Stomach smooth muscle (tissue), 2 donors: ENCODE results near the gene STON2.

Source experiments
- H3K27ac ChIP-seq: one replicate; pipeline ENCODE4 v1.7.0; 2013; ENCODE audit warnings: mild to moderate bottlenecking, low read length, inconsistent platforms
- H3K27me3 ChIP-seq, 2 donors: one replicate each; pipeline ENCODE4 v1.7.0; 2013; ENCODE audit warnings: low read length in 2 of 2; ENCODE audit not compliant: insufficient read depth in 2 of 2, control insufficient read depth in 1 of 2
- H3K36me3 ChIP-seq, 2 donors: one replicate each; pipeline ENCODE4 v1.7.0; 2013; ENCODE audit warnings: low read length in 2 of 2; ENCODE audit not compliant: control insufficient read depth in 2 of 2, insufficient read depth in 2 of 2
- H3K4me1 ChIP-seq: one replicate; pipeline ENCODE4 v1.7.0; 2013; ENCODE audit warnings: low read length; ENCODE audit not compliant: control insufficient read depth, insufficient read depth
- H3K4me3 ChIP-seq, 2 donors: one replicate each; pipeline ENCODE4 v1.7.0; 2013; ENCODE audit warnings: low read length in 2 of 2
- H3K9ac ChIP-seq, 2 donors: one replicate each; pipeline ENCODE4 v1.7.0; 2013; ENCODE audit warnings: low read length in 2 of 2, mild to moderate bottlenecking in 1 of 2
- H3K9me3 ChIP-seq, 2 donors: one replicate each; pipeline ENCODE4 v1.7.0; 2013; ENCODE audit warnings: low read length in 2 of 2; ENCODE audit not compliant: control insufficient read depth in 2 of 2
- donor health status: healthy.
- donor health status: Pancreatic carcinoma.

Gene STON2

GRCh38 chr14:81314443-81315175 is 85.5 kb downstream of the STON2 start:
- Histone ChIP-seq H3K27ac (no peak overlapping the region), H3K27me3 (no peaks in the 10 kb centered on the region), H3K9ac (no peak overlapping the region), H3K9me3 (no peaks in the 10 kb centered on the region), H3K4me3 (no peak overlapping the region), H3K36me3 (no peaks in the 10 kb centered on the region), H3K4me1 (no peaks in the 10 kb centered on the region)

DNA sequence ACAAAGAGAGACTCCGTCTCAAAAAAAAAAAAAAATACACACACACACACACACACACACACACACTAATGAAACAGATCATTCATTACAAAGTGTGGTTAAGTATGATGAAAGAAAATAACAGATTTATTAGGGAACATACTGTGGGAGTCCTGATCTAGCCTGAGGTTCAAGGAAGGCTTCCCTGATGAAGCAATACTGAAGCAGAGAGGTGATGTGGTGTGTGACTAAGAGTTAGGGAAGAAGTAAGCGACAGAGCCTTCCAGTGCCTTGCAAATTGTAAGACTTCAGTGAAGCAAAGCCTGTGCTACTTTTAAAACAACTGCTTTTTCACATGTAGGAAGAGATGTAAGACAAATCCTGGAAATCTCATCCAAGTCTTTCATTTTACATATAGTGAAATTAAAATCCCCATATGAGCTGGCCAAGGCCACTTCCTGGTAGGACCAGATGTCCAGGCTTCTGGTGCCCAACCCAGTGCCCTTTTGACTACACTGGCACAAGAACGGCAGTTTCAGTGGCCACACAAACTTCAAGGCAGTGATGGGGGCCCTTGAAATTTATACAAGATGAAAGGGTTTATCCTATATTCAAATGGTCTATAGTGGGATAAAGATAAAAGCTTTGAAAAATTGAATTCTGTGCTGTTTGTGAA is 86.2 kb downstream of the STON2 start:
- no peaks in the 10 kb centered on the region for H3K4me1 ChIP-seq
- no peak overlapping the region for H3K4me3 ChIP-seq
- H3K9ac ChIP-seq: no peak overlapping the region
- no peak overlapping the region for H3K27ac ChIP-seq
- no peaks in the 10 kb centered on the region for H3K36me3 ChIP-seq
- H3K27me3 ChIP-seq: no peaks in the 10 kb centered on the region
- H3K9me3 ChIP-seq: no peaks in the 10 kb centered on the region

GRCh38 chr14:81313200-81313599 is 86.9 kb downstream of the STON2 start:
- Histone ChIP-seq H3K27me3 (no peaks in the 10 kb centered on the region), H3K4me3 (no peak overlapping the region), H3K9ac (no peak overlapping the region), H3K36me3 (no peaks in the 10 kb centered on the region), H3K27ac (no peak overlapping the region), H3K4me1 (no peaks in the 10 kb centered on the region), H3K9me3 (no peaks in the 10 kb centered on the region)

- no peak overlapping the region for H3K27ac ChIP-seq
- no peak overlapping the region for H3K9ac ChIP-seq
- no peaks in the 10 kb centered on the region for H3K9me3 ChIP-seq
- H3K27me3 ChIP-seq: no peaks in the 10 kb centered on the region
- H3K36me3 ChIP-seq: no peaks in the 10 kb centered on the region
- H3K4me1 ChIP-seq: no peaks in the 10 kb centered on the region
- no peak overlapping the region for H3K4me3 ChIP-seq
Observed at GRCh38 chr14:81312289-81312876, 87.7 kb downstream of the STON2 start.

DNA sequence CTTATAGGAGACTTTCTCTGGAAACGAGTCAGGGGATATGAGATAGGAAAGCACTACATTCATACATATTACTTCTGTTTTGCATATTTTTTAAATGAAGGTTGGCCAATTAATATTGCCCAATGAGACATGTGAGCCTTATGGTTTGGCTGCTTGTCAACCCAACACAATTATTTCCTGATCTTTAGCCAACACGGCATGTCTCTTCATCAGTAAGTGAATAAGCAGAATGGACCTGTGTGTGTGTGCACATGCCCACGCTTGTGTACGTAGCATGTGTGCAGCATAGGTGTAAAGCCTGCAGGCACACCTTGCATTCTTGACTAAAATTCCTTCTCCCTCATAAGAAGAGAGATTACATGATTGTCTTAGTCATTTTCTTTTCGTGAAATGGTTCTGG is 88.3 kb downstream of the STON2 start:
- Histone ChIP-seq H3K9me3 (no peaks in the 10 kb centered on the region), H3K4me3 (no peak overlapping the region), H3K27me3 (no peaks in the 10 kb centered on the region), H3K36me3 (no peaks in the 10 kb centered on the region), H3K27ac (no peak overlapping the region), H3K9ac (no peak overlapping the region), H3K4me1 (no peaks in the 10 kb centered on the region)

DNA sequence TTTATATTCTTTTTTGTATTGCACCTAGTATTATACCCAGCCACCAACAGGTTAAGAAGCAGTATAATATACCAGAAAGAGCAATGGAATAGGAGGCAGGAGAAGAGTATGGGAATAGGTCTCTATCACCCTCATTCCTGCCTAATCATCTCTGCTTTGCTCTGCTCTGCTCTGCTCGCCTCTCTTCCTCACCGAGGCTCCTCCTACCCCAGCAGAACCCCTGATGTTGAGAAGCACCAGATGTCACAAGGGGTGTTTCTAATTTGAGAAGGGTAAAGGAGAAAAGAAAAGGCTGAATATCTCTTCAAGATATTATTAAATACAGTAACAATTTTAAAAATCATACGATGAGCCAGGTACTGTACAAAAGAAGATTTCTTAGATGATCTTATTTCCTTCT is 89.0 kb downstream of the STON2 start:
- Histone ChIP-seq H3K9ac (no peak overlapping the region), H3K27me3 (no peaks in the 10 kb centered on the region), H3K9me3 (no peaks in the 10 kb centered on the region), H3K4me3 (no peak overlapping the region), H3K4me1 (no peaks in the 10 kb centered on the region), H3K27ac (no peak overlapping the region), H3K36me3 (no peaks in the 10 kb centered on the region)

DNA sequence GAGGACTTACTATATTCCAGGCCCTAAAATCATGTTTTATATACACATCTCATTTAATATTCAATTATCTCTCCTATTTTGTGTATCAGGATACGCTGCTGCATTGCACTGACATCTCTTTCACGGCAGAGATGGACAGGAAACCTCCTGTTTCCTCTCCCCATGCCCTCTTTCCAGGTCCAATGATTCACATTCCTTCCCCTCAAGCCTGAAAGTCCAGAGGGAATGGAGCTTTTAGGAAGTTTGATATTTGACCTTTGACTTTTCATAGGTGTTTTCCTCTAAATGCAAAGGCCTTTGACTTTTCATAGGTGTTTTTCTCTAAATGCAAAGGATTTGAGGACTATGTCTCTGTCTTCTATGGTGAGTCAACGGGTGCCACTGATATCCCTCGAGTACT is 89.5 kb downstream of the STON2 start:
- H3K27me3 ChIP-seq: no peaks in the 10 kb centered on the region
- H3K4me3 ChIP-seq: no peak overlapping the region
- H3K9ac ChIP-seq: no peak overlapping the region
- H3K36me3 ChIP-seq: no peaks in the 10 kb centered on the region
- H3K9me3 ChIP-seq: no peaks in the 10 kb centered on the region
- no peak overlapping the region for H3K27ac ChIP-seq
- no peaks in the 10 kb centered on the region for H3K4me1 ChIP-seq

DNA sequence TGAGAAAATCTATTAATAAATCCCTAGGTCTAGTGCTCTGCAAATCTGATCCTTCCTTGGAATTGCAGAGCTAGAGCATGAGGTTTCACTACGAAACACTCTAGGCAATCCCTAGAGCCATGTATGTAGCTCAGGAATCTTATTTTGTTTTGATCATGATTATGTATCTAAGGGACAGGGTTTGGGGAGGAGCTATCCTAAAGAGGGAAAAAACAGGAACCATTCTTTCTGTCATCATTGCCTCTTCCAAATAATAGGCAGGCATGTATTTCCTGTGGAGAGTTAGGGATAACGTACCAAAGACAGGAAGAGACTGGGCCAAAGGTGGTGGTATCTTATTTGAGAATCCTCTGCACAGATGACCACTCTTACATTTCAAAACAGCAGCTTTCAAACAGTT is 90.6 kb downstream of the STON2 start:
- Histone ChIP-seq H3K4me3 (no peak overlapping the region), H3K27me3 (no peaks in the 10 kb centered on the region), H3K4me1 (no peaks in the 10 kb centered on the region), H3K9ac (no peak overlapping the region), H3K36me3 (no peaks in the 10 kb centered on the region), H3K9me3 (no peaks in the 10 kb centered on the region), H3K27ac (no peak overlapping the region)

- H3K4me3 ChIP-seq: no peak overlapping the region
- no peaks in the 10 kb centered on the region for H3K4me1 ChIP-seq
- no peak overlapping the region for H3K9ac ChIP-seq
- no peaks in the 10 kb centered on the region for H3K36me3 ChIP-seq
- no peaks in the 10 kb centered on the region for H3K27me3 ChIP-seq
- no peak overlapping the region for H3K27ac ChIP-seq
- no peaks in the 10 kb centered on the region for H3K9me3 ChIP-seq
Observed at GRCh38 chr14:81305743-81306142, 94.4 kb downstream of the STON2 start.

- Histone ChIP-seq H3K4me3 (no peak overlapping the region), H3K4me1 (no peaks in the 10 kb centered on the region), H3K36me3 (no peaks in the 10 kb centered on the region), H3K9ac (no peak overlapping the region), H3K27ac (no peak overlapping the region), H3K27me3 (no peaks in the 10 kb centered on the region), H3K9me3 (no peaks in the 10 kb centered on the region)
Observed at GRCh38 chr14:81305065-81305464, 95.1 kb downstream of the STON2 start.
